Osteocyte (in vitro differentiated cells): Measurements from ENCODE around the gene KLF9. TPM values are rescaled to one million over a fixed set of nuclear protein-coding genes. Genes with fewer than 3 reads are reported as not detected.

ENCODE experiments used
- DNase-seq: peaks from one replicate; pipeline ENCODE4 v3.0.0; 2021; ENCODE audit warnings: mixed read lengths; ENCODE audit not compliant: unreplicated experiment; ENCODE audit errors: extremely low spot score
- H3K27ac Mint-ChIP-seq: one replicate; pipeline ENCODE4 v1.8.0; 2021; ENCODE audit warnings: mild to moderate bottlenecking, mixed read lengths; ENCODE audit not compliant: unreplicated experiment
- H3K27me3 Mint-ChIP-seq: one replicate; pipeline ENCODE4 v1.8.0; 2021; ENCODE audit warnings: mixed read lengths; ENCODE audit not compliant: unreplicated experiment
- H3K36me3 Mint-ChIP-seq: one replicate; pipeline ENCODE4 v1.8.0; 2021; ENCODE audit warnings: mixed read lengths; ENCODE audit not compliant: unreplicated experiment
- H3K4me1 Mint-ChIP-seq: one replicate; pipeline ENCODE4 v1.8.0; 2021; ENCODE audit warnings: mixed read lengths; ENCODE audit not compliant: unreplicated experiment
- H3K4me3 Mint-ChIP-seq: one replicate; pipeline ENCODE4 v1.8.0; 2021; ENCODE audit warnings: mild to moderate bottlenecking, moderate library complexity, mixed read lengths; ENCODE audit not compliant: unreplicated experiment
- H3K9me3 Mint-ChIP-seq: one replicate; pipeline ENCODE4 v1.8.0; 2021; ENCODE audit warnings: mixed read lengths; ENCODE audit not compliant: unreplicated experiment
- long read RNA-seq: library from polyadenylated mRNA; unstranded; transcript quantifications from one replicate; pipeline ENCODE4 v2.0.0, GENCODE V29; 2021
- total RNA-seq: library from RNA; stranded (reverse); gene quantifications from 2 replicates; pipeline ENCODE4 v1.2.1, GENCODE V29; 2021
- TF ChIP-seq, protein P1 (sequence below): fragments of 200-600 bp; sonication (generic); IDR thresholded peaks from 2 replicates; pipeline ENCODE4 v1.5.0; 2021; ENCODE audit warnings: antibody characterized with exemption, mild to moderate bottlenecking, moderate library complexity

The KLF9 gene
- total RNA-seq = 83.4 and 85.3 TPM in 2 replicates
- long read RNA-seq, partial matches to known transcripts = 0 of 42 reads
- long read RNA-seq, other reads (novel, unspliced or antisense) = 42 of 42 reads

DNA sequence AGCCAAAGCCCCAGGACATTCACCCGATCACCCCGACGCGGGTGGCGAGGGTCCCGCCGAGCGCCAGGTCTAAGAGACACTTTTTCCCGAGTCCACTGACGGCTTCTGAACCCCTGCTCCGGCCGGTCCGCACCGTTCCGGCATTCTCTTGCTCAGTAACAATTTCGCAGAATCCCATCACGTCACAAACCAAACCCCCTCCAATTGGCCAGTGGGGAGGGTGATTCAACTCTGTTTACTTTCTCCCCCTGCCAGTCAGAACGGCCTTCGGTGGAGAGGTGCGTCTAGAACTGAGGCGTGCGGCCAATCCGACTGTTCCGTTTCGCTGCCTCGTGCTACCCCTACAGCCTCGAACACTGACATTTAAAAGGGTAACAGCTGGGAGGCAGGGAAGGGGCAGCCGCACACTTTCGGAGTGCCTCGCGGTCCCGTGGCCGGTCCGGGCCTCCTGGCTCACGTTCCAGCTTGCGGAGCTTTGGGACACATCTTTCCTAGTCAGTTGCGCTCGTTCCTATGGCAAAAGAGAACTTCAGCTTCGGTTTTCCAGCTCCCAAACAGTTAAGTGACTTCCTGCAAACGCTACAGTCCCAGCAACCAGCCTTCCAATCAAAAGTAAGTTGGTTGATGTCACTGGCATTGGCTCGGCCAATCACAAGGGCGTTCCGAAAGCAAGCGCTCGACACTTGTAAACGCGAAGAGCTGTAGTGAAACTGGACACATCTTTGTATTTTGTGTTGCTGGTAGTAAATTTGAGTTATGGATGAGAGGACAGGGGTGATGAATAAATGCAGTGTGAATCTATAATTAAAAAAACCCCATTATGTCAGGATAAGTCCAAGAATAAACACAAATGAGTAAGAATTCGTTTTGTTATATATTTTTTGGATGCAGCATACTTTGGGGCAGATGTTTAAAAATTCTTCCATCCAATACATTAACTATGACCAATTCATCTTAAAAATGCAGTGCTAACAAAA, at the start of gene KLF9:
TSS of gene KLF9 (minus strand) at position 859 of the 977 bp plus-strand sequence. CDS start 1,294 bp downstream, outside the sequence.
- peaks cover 51% of the 10 kb centered on the region for H3K4me1 Mint-ChIP-seq
- H3K36me3 Mint-ChIP-seq = peaks cover 19% of the 10 kb centered on the region
- peak within 1 kb of the TSS; percentile 100 for H3K27ac Mint-ChIP-seq
- H3K4me3 Mint-ChIP-seq = peak within 1 kb of the TSS; percentile 98
- peak; percentile 95 for DNase-seq
- H3K27me3 Mint-ChIP-seq = no peaks in the 10 kb centered on the region
- H3K9me3 Mint-ChIP-seq = no peaks in the 10 kb centered on the region
- TF ChIP-seq, protein P1, sequence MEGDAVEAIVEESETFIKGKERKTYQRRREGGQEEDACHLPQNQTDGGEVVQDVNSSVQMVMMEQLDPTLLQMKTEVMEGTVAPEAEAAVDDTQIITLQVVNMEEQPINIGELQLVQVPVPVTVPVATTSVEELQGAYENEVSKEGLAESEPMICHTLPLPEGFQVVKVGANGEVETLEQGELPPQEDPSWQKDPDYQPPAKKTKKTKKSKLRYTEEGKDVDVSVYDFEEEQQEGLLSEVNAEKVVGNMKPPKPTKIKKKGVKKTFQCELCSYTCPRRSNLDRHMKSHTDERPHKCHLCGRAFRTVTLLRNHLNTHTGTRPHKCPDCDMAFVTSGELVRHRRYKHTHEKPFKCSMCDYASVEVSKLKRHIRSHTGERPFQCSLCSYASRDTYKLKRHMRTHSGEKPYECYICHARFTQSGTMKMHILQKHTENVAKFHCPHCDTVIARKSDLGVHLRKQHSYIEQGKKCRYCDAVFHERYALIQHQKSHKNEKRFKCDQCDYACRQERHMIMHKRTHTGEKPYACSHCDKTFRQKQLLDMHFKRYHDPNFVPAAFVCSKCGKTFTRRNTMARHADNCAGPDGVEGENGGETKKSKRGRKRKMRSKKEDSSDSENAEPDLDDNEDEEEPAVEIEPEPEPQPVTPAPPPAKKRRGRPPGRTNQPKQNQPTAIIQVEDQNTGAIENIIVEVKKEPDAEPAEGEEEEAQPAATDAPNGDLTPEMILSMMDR = no peak

DNA sequence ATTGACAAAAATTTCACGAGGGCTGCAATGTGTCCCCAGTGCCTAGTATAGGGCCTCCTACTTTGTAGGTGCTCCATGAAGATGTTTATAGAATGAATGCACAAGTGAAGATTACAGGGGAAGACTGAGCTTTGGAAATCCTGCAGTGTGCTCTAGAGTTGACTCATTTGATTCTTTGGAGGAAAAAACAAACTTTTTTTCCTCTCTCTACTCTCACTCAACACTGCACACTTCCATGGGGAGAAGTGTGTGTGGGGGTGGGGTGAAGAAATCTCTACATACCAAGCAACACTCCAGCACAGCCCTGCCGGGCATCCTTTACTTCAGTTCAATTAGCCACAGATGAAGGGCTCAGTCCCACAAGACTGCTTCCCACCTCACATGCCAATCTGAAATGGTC, 49.4 kb upstream of the KLF9 start:
- H3K4me3 Mint-ChIP-seq = no peak overlapping the region
- H3K27ac Mint-ChIP-seq = no peak overlapping the region
- no peaks in the 10 kb centered on the region for H3K36me3 Mint-ChIP-seq
- H3K4me1 Mint-ChIP-seq = peaks cover 12% of the 10 kb centered on the region
- TF ChIP-seq, protein P1 = no peak
- DNase-seq = no peak
- no peaks in the 10 kb centered on the region for H3K9me3 Mint-ChIP-seq
- no peaks in the 10 kb centered on the region for H3K27me3 Mint-ChIP-seq

DNA sequence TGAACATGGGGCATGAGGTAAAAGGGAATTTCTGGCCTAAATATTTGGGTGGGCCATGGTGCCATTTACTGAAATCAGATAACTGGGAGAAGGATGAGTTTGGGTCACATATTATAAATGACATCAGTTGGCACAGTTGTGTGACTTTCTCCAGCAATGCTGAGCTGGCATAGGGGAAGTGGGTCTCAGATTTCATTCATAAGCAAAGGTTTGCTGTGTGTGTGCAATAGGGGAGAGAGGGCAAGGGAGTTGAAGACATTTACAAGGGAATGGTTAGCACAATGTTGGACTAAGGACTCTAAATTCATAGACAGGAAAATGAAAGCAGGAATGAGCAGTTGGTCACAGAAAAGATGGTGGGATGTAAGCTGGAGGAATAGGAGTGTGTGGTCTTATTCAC, 47.8 kb upstream of the KLF9 start:
- TF ChIP-seq, protein P1 = no peak
- Mint-ChIP-seq H3K4me1 (peaks cover 12% of the 10 kb centered on the region), H3K27ac (no peak overlapping the region), H3K9me3 (no peaks in the 10 kb centered on the region), H3K27me3 (no peaks in the 10 kb centered on the region), H3K36me3 (no peaks in the 10 kb centered on the region), H3K4me3 (no peak overlapping the region)
- no peak for DNase-seq

DNA sequence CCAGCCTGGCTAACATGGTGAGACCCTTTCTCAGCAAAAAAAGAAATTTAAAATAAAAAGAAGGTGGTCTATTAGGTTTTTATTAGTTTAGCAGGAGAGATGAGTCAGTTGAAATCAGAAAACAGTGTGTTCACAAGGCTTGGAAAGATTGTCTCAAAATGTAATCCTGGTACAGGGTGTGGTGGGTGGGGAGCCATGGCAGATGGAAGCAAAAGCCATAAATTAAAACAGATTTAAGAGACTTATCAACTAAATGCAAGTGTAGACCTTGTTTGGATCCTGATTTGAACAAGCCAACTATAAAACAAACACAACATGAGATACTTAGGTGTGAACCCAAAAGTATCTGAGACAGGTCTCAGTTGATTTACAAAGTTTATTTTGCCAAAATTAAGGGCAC, 42.8 kb upstream of the KLF9 start:
- TF ChIP-seq, protein P1 = no peak
- no peaks in the 10 kb centered on the region for H3K36me3 Mint-ChIP-seq
- no peak for DNase-seq
- H3K27me3 Mint-ChIP-seq = no peaks in the 10 kb centered on the region
- peaks cover 14% of the 10 kb centered on the region for H3K4me1 Mint-ChIP-seq
- no peak overlapping the region for H3K4me3 Mint-ChIP-seq
- H3K27ac Mint-ChIP-seq = no peak overlapping the region
- no peaks in the 10 kb centered on the region for H3K9me3 Mint-ChIP-seq
